ENCODE data around the gene CELF2.

- TF ChIP-seq POLR2AphosphoS5 (IDR thresholded peaks at IDR 0.05) (no peak), CTCF (IDR thresholded peaks at IDR 0.05) (no peak)
These were observed 255.3 kb downstream of the CELF2 start for GRCh38 chr10:11272915-11273389.
